ENCODE measurements around the gene HUNK. TPM values are rescaled to one million over a fixed set of nuclear protein-coding genes. Genes with fewer than 3 reads are reported as not detected.

Gene HUNK
- total RNA-seq, 2 experiments from 2014 or later, result not detected

- DNase-seq, result peak in 6 of 14 experiments; percentile 16 to 68 (median 37)
- H3K4me1 Mint-ChIP-seq (ENCODE audit: low read depth), result peaks cover 26% of the 10 kb centered on the region
- Histone ChIP-seq H3K27ac (ENCODE audit: low read depth in 1 of 2, low read length in 2 of 2) (no peak overlapping the region), H3K9me3 (ENCODE audit: control insufficient read depth in 1 of 2, insufficient read depth in 1 of 2, low read length in 2 of 2) (peaks cover 4 to 5% of the 10 kb centered on the region in 2 experiments), H3K4me1 (ENCODE audit: insufficient read depth, low read length) (peaks cover 8% of the 10 kb centered on the region), H3K27me3 (ENCODE audit: control insufficient read depth in 1 of 2, insufficient read depth in 2 of 2, low read length in 2 of 2) (no peaks in the 10 kb centered on the region), H3K4me3 (ENCODE audit: low read length) (no peak overlapping the region), H3K36me3 (ENCODE audit: insufficient read depth, low read length) (no peaks in the 10 kb centered on the region)
- no peaks in the 10 kb centered on the region for H3K36me3 Mint-ChIP-seq (ENCODE audit: low read depth)
- ChIA-PET CTCF (no interaction called here), POLR2A (interaction anchor here (0.8 kb wide), 2 partner anchors 17 to 41 kb away, joined by 3 to 4 read pairs; no protein-coding TSS in a partner anchor)
- ATAC-seq (ENCODE audit: poor library complexity), result peak; percentile 81
- peak overlapping the region; percentile 31 for H3K4me3 Mint-ChIP-seq
- H3K27ac Mint-ChIP-seq, result no peak overlapping the region
- no peaks in the 10 kb centered on the region for H3K9me3 Mint-ChIP-seq
- peaks cover 16% of the 10 kb centered on the region for H3K27me3 Mint-ChIP-seq
- intact Hi-C loops (cut with DNase I, micrococcal nuclease), result no loop called here
- no peak for TF ChIP-seq CTCF (IDR thresholded peaks at IDR 0.05)
Observed at GRCh38 chr21:31974454-31974985, 101.7 kb downstream of the HUNK start.

- no peaks in the 10 kb centered on the region for H3K27me3 ChIP-seq (ENCODE audit: control insufficient read depth in 1 of 2, insufficient read depth in 2 of 2, low read length in 2 of 2)
- TF ChIP-seq CTCF (IDR thresholded peaks at IDR 0.05), result no peak
- ChIA-PET POLR2A (no interaction called here), CTCF (no interaction called here)
- H3K27ac Mint-ChIP-seq, result no peak overlapping the region
- no peaks in the 10 kb centered on the region for H3K36me3 Mint-ChIP-seq (ENCODE audit: low read depth)
- H3K27me3 Mint-ChIP-seq, result peaks cover 11% of the 10 kb centered on the region
- no peak for DNase-seq
- H3K36me3 ChIP-seq (ENCODE audit: insufficient read depth, low read length), result no peaks in the 10 kb centered on the region
- no peak overlapping the region for H3K27ac ChIP-seq (ENCODE audit: low read depth in 1 of 2, low read length in 2 of 2)
- peaks cover 4 to 5% of the 10 kb centered on the region in 2 experiments for H3K9me3 ChIP-seq (ENCODE audit: control insufficient read depth in 1 of 2, insufficient read depth in 1 of 2, low read length in 2 of 2)
- no peak for ATAC-seq (ENCODE audit: poor library complexity)
- no peaks in the 10 kb centered on the region for H3K9me3 Mint-ChIP-seq
- intact Hi-C loops (cut with DNase I, micrococcal nuclease), result no loop called here
- H3K4me3 Mint-ChIP-seq, result no peak overlapping the region
- peaks cover 8% of the 10 kb centered on the region for H3K4me1 ChIP-seq (ENCODE audit: insufficient read depth, low read length)
- H3K4me3 ChIP-seq (ENCODE audit: low read length), result no peak overlapping the region
- peaks cover 26% of the 10 kb centered on the region for H3K4me1 Mint-ChIP-seq (ENCODE audit: low read depth)
Observed at GRCh38 chr21:31975491-31975890, 102.7 kb downstream of the HUNK start.

- ChIA-PET CTCF (no interaction called here), POLR2A (no interaction called here)
- no peak overlapping the region for H3K27ac Mint-ChIP-seq
Observed at GRCh38 chr21:31977816-31978215, 105.0 kb downstream of the HUNK start.

More at GRCh38 chr21:31977816-31978215, 105.0 kb downstream of the HUNK start:
- H3K27ac ChIP-seq (ENCODE audit: low read depth in 1 of 2, low read length in 2 of 2), result no peak overlapping the region
- H3K27me3 ChIP-seq (ENCODE audit: control insufficient read depth in 1 of 2, insufficient read depth in 2 of 2, low read length in 2 of 2), result no peaks in the 10 kb centered on the region
- Mint-ChIP-seq H3K36me3 (ENCODE audit: low read depth) (no peaks in the 10 kb centered on the region), H3K4me3 (no peak overlapping the region), H3K9me3 (peaks cover 6% of the 10 kb centered on the region), H3K4me1 (ENCODE audit: low read depth) (peaks cover 26% of the 10 kb centered on the region), H3K27me3 (peaks cover 19% of the 10 kb centered on the region)
- TF ChIP-seq CTCF (IDR thresholded peaks at IDR 0.05), result no peak
- H3K4me3 ChIP-seq (ENCODE audit: low read length), result no peak overlapping the region
- H3K36me3 ChIP-seq (ENCODE audit: insufficient read depth, low read length), result no peaks in the 10 kb centered on the region
- intact Hi-C loops (cut with DNase I, micrococcal nuclease), result no loop called here
- ATAC-seq (ENCODE audit: poor library complexity) (no peak), DNase-seq (no peak)
- H3K4me1 ChIP-seq (ENCODE audit: insufficient read depth, low read length), result peaks cover 8% of the 10 kb centered on the region
- peaks cover 0 to 4% of the 10 kb centered on the region in 2 experiments for H3K9me3 ChIP-seq (ENCODE audit: control insufficient read depth in 1 of 2, insufficient read depth in 1 of 2, low read length in 2 of 2)

All from CD4-positive, alpha-beta T cell (primary cell).